Activated CD4-positive, alpha-beta T cell treated with anti-CD3 and anti-CD28 coated beads, Interleukin-2, Interleukin-4, amounts not matched to agents 100 ng/mL and 50 ng/mL, durations not matched to agents 16 hours and 8 hours (primary cell): ENCODE data around the gene PHKB.

Experiments
- DNase-seq: peaks from one replicate; pipeline ENCODE4 v3.0.0-alpha.2; 2020; ENCODE audit warnings: low spot score

Gene PHKB

DNA sequence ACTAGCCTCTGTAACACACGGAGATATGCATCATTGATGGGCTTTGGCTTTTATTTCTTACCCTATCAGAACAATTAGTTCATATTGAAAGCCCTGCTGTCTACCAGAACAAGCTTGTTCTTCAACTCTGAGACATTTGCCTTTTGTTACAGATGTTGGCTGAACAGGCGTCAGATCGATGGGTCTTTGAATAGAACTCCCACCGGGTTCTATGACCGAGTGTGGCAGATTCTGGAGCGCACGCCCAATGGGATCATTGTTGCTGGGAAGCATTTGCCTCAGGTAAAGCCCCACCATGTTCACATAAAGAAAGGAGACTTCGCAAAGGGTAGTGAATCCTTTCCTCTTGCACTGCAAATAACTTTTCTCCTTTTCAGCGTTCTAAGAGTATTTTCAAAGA is 232.1 kb downstream of the PHKB start:
- DNase-seq, result no peak

DNA sequence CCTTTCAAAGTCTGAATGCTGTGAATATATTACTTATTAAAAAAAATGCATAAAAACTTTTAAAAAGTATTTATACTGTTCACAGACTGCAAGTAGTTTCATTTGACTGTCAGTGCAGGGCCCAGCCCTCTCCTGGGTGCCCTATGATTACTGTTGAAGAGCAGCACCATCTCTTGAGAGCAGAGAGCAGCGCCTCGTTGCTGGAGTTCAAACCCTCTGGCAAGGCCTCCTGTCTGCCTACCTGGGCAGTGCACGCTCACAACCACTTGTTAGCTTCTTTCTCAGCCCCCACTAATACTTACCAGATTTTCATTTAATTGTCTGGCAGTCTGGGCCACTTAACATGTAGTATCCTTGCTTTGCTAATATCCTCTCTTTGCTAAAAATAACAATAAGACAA is 233.4 kb downstream of the PHKB start:
- no peak for DNase-seq

DNA sequence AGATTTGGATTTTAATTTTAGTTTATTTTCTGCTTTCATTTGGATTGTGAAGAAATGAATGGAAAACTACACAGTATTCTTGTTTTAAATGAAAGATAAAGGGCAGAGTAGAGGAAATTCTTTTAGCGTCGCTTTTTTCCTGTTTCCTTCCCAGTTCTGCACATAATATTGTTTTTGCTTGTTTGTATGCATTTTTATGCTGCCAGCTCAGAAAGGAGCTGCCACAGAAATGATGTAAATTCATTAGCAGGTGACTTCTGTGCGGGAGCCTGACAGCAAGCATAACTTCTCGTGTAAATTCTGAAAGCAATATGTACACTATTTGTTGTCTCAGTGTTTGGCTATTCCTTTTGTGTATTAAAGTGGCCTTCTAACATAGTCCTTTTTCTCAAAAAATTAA is 234.6 kb downstream of the PHKB start:
- no peak for DNase-seq

DNA sequence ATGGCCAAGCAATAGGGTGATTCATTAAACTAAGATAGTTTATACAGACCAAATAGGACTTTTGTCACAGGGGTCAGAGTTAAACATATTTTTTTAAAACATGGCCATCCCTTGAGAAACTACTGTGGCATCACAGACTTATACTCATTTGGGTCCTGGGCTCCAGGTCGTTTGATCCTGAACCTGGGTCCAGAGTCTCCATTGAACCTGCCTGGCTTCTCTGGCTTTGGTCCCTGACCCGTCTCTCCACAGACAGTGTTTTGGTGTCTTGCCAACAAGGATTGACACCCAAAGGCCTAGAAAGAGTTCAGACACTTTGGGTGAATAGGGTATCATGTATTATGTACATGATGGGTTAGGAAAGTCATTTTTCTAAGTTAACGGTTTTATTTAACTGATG is 236.7 kb downstream of the PHKB start:
- DNase-seq, result no peak

DNA sequence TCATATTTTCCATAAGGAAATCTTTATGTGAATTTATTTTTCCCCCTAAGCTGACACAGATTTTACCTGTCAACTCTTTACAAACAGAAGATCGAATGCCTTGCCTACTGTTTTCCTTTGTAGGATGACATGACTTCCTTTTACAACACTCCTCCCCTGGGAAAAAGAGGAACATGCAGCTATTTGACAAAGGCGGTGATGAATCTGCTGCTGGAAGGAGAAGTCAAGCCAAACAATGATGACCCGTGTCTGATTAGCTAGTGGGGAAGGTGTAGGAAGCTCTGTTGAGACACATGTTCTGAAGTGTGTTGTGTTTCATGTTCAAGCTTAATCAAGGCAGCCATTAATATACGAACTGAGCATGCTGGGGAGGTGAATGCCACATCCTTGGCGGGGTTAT is 238.0 kb downstream of the PHKB start:
- no peak for DNase-seq

DNA sequence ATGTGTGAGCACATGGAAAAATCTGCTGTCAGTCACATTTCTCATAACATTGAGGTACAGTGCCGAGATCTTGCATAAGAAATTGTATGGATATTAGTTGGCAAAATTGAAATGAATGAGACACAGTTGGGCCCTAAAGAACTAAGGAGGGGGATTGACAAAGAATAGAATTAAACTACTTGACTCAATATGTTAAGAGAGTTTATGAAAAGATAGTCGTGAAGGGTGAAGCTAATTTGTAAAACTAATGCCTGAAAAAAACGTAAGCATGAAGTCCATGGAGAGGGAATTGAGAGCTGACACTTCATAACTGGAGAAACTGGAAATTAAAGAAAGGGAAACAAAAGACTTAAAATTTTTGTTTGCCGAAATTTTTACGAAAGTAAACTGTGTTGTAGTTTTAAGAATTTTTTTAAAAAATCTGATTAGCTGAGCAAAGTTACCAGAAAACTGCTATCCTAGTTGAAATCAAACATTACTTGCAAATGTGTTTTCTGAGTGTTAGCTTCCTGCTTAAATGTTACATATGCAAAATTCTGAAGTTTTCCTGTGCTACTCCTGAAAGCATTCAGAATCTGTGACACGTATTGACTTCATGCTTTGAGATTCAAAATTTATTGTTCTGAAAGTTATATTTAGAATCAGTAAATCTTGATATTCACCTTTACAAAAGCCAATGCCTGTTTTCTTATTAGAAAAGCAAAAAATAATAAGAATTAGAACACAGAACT is 239.9 kb downstream of the PHKB start:
- DNase-seq, result no peak

DNA sequence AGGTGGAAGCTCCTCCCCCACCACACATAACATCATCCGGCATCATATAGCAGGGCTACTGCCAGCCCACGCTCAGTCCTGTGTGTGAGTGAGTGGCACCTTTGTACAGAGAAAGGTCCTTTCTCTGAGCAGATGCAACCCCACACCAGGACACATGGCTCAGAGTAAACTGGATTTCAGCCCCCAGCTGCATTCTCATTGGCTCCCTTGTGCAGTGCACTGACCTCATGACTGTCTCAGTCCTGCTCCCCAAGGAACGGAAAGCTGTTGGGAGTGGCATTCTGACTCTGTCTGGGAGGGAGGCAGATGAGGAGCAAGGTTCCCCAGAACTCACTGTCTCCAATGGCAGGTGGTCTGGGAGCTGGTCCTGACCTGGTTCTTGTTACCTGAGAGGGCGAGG is 244.1 kb downstream of the PHKB start:
- DNase-seq, result no peak

DNA sequence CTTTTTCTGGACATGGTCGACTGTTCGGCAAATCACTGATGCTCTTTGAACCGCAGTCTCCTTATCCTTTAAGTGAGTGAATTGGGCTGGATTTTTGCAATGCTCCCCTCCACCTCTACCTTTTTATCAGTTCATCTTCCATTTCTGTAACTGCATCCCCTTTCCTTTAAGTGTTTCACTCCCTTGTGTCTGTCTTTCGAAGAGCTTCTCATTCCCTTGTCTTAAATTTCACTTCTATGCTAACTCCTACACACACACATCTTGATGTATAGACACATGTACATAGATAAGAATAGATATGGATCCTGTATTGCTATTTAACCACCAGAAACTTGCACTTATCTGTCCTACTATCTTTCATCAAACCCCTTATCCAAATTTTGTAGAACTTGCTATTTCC is 250.7 kb downstream of the PHKB start:
- no peak for DNase-seq

DNA sequence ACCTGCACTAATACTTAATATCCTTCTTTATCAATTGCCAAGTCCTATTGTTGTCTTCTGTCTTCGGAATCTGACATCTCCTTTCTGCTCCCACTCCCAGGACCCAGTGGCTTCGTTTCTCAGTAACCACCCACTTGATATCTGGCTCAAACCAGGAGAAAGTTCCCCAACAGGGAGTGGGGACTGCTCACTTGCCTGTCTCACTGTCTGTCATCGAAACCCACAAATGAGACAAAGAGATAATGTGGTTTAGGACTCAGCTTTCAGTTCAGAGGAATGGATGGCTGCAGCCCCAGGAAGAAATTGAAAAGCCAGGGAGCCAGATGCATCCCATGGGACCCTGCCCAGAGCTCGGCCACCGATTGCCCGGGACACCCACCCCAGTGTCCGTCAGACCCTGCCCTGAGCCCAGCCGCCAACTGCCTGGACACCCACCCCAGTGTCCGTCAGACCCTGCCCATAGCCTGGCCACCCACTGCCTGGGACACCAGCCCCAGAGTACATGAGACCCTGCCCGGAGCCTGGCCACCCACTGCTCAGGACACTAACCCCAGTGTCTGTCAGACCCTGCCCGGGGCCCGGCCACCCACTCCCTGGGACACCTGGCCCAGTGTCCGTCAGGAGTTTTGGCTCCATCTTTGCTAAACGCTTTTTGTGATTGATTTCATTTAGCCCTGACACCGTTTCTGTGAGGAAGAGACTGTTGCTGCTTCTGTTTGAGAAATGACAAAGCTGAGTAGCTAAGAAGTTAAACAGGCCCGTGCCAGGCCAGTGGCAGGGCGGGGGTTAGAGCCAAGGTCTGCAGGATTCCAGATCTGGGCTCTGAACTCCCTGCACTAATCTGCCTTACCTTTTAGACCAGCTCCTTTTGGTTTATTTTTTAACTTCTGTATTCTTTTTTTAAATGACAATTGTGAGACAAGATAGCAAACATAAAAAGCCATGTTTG is 251.4 kb downstream of the PHKB start:
- DNase-seq, result peak; percentile 7

DNA sequence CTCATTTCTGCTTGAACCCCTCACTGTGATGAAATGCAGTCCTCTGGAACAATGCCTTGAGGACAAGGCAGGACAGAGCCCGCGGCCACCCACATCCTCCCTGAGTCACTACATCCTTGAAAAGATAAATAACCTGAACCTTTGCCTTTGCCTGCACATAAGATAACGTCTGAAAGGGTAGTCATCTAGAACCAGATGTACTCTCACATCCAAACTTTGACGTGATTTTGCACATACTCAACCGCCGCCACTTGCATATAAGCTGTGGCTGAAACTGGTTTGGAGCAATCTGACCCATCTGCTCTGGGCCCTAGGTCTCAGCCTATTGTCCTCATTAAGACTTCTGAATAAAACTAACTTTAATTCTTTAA is 252.1 kb downstream of the PHKB start:
- DNase-seq, result peak; percentile 74

DNA sequence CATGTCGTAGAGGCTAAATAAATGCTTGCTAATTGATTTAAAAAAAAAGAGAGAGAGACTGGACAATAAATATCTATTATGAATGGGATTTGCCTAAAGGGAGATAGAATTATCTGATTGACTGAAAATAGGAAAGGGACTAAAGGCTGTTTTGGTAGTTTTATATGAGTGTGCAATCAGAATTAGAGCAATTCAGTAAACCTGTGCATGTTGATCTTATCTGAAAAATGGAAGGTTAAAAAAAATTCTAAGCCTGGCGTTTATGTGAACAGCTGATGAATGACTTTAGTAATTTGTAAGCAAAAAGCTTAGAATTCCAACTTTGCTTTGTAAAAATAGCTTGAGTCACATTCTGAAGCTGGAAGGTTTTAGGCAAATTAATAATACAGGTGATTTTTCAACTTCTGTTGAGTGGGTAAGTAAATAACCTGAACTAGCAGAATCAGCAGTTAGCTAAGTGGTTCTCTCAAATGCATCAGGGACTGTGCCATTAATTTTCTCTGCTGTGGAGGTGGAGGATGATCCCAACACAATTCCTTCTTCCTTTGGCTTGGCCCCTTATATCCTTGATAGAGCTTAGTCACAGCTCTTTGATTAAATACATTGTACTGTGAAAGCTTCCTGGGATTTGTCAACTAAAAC is 254.4 kb downstream of the PHKB start:
- no peak for DNase-seq

DNA sequence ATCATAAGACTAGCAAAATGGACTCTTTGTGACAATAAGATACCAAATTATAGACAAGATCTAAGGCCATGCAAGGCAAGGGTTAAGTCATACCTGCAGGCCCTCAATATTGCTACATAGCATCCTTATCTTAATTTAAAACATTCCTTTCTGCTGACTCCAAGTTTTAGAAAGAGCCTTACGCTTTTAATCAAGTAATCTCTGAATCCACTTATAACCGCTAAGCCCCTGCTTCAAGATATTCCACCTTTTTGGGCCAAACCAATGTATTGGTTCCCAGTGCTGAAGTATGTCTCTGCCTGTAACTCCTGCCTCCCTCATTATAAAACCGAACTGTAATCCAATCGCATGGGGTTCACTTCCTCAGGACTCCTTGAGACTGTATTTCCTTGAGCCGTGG is 255.4 kb downstream of the PHKB start:
- DNase-seq, result no peak

DNA sequence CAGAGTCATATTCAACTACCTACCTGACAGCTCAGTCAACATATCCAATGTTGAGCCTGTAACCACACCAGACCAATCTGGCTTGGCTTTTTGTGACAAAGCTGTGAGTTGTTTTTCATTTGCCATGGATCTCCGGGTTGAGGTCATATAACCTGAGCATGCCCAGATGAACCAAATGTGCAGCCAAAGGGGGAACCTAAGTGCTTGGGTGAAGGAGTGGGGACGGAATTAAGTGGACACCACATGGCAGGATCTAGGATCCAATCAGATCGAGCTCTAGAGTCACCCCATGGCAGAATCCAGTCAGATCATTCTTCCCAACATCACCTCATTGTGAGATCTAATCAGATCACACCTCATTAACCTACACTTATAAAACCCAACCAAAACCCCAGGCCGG is 258.6 kb downstream of the PHKB start:
- DNase-seq, result no peak

DNA sequence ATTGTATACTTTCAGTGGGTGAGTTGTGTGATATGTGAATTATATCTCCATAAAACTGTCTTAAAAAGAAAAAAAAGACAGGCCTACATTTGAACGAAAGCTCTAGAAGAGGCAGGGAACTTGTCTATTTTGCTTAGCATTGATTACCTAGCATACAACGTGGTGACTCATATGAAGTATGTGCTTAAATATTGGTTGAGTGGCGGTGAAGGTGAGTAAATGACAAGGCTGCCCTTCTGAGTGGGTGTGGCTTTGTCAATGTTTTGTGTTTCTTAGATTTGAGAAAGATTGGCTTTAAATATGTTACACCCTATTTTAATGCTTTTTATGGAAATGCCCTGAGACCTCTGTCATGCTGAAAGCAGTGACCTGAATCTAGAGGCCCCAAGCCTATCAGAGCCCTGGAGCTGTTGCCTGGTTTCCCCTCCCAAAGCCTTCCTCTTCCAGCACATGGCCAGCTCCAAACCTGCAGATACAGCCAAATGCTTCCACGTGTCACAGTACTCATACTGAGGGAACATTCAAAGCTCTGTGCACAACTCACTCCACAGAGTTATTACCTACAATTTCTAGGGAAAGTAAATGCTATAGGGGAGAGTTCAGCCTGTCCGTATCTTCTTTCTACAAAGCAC is 260.0 kb downstream of the PHKB start:
- DNase-seq, result no peak

DNA sequence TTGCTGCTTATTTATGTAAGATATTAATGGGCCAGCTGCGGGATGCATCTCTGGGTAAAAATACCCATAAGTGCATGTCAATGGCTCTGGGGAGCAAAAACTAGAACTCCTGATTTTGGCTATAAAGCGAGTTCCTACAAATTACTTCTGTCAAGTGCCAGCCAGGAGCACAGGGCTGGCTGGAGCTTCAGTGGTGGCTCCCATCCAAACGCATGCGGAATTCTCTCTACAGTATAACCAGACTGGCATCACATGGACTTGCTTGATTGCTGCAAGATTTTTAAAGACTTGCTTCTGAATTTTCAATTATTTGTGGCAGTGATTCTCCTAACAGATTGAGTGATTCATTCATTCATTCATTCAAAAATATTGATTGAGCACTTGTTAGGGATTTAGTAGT is 260.9 kb downstream of the PHKB start:
- DNase-seq, result no peak

DNA sequence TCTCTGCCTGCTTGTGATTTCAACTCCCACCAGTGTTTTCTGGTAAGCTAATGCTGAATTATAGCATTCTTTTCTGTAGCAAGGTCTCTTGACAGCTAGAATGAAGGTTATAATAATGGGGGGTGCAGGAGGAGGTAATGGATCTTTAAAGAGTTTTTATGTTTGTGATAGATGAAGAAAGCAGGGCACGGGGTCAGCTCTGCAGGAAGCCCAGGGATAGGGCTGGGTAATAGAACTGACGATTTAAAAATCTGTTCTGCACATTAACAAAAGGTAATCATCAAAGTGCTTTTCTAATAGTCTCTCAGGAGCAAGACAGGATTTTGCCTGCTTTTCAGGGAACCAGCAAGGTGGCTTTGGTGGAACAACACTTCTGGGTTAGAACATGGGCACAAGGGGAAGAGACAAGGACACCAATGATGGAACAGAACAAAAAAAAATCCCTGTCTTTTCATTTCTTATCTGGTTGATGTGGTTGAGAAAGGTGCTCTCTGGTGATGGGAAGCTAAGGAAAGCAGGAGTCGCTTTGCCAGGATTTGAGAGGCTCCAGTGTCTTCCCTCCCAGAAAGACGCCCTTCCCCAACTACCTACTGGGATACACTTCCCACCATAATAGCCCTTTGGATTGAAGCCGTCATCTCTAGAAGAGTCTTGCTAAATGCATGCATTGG is 263.1 kb downstream of the PHKB start:
- no peak for DNase-seq

DNA sequence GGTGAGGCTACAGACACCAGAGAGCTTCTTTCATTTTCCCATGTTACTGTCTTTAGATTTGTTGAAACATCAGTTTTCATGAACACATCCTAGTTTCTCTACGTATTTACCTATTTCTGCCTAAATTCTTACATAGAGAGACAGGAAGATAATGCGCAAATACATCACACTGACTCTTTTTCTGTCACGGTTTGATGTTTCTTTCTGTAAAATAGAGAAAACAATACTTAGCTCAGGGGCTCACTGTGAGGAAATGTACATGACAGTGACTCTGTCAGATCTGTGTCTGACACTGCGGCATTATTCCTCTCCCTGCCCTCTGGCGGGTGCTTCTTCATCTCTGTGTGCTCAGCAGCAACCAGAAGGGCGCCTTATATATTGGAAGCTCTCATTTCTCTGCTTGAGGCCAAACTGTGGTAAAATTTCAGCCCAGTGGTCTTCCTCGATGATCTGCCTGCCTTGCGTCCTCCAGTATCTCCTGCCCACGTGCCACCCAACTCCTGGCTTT is 264.1 kb downstream of the PHKB start:
- DNase-seq, result no peak

DNA sequence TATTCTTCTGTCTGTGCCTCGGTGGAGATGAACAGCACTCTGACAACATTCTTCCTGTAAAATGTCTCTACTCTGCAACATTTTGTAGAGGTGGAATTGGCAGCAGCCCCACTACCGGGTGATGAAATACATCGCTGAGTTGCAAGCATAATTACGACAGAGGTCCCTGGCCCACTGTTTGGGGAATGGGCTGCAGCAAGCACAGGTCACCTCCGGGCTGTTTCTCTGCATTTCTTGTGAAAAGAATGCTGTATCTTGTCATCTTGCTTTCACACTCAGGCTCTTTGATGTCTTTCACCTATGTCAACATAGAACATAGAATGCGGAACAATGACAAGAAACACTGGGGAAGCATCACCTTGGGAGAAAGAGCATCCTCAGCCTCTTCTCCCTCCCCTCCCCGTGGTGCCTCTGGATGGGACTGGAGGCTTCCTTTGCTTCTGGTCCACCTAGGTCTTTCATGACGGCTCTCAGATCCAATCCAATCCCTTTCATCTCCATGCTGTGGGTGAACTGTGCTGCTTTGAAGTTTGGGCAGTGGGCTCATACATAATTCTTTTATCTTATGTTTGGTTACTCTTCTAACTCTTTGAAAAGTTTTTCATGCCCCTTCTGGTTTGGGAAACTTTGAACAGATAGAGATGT is 265.0 kb downstream of the PHKB start:
- no peak for DNase-seq

DNA sequence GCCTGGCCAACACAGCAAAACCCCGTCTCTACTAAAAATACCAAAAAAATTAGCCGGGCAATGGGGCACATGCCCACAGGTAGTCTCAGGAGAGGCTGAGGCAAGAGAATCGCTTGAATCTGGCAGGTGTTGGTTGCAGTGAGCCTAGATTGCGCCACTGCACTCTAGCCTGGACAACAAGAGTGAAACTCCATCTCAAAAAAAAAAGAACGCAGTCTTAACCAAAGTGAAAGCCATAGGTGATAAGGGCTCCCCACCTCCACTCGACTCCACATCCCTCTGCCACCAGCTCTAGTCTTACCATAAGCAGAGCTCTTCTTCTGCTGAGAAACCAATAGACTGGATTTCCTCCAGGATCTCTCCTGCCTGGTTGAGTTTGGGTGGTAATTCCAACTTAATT is 266.0 kb downstream of the PHKB start:
- no peak for DNase-seq

DNA sequence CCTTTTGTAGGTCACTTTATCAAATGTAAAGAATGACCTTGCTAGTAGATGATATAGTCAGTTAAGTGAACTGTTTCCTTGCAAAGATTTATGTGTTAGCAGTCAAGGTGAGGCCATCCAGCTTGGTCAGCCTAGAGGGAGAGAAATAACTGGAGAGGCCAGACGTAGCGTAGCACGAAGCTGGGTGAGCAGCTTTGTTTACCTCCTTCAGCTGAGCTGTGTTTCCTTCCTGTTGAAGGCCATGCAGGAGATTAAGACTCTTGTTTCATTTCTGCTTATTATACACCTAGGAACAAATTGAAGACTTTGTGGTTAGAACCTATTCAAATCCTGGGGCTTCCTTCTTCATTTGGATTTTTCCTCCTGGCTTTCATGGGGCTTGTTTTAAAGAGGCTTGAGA is 267.1 kb downstream of the PHKB start:
- DNase-seq, result no peak

DNA sequence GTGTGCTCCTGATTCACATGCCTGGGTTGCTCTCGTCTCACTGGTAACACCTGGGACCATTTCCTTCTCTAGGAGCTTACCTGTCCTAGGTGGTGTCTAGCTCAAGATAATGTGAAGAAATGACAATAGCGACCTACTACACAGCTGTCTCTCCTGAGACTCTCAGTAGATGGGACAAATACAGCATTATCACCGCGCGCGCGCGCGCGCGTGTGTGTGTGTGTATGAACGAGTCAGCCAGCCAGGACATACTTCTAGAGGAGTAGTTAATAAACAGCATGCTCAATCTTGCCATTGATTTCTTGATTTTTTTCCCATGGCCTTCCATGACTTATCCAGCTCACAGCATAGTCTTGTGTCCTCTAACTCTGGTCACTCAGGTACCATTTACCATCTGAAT is 268.6 kb downstream of the PHKB start:
- no peak for DNase-seq
